Right forelimb (tissue), 1 donor: ENCODE data around the gene ACSL3.

ENCODE experiments used
- DNase-seq: peaks from one replicate; pipeline ENCODE4 v3.0.0-alpha.2; 2018

Gene ACSL3

DNA sequence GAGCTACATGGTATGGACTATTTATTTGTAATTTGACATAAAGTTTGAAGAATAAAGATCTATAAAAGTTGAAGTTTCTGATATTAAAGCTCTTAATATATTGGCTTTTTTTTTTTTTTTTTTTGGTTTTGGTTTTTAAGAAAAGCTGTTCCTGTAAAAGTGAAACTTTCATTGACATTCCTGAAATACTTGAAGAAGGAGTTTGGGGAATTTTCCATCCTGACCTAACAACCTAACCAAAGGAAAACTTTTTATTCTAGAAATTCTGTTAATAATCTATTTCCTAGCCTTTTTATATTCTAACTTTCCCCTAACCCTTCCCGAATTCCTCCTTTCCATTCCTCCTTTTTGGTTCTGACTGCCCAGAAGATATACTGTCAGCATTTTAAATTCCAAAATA, 83.7 kb downstream of the ACSL3 start:
- no peak for DNase-seq

DNA sequence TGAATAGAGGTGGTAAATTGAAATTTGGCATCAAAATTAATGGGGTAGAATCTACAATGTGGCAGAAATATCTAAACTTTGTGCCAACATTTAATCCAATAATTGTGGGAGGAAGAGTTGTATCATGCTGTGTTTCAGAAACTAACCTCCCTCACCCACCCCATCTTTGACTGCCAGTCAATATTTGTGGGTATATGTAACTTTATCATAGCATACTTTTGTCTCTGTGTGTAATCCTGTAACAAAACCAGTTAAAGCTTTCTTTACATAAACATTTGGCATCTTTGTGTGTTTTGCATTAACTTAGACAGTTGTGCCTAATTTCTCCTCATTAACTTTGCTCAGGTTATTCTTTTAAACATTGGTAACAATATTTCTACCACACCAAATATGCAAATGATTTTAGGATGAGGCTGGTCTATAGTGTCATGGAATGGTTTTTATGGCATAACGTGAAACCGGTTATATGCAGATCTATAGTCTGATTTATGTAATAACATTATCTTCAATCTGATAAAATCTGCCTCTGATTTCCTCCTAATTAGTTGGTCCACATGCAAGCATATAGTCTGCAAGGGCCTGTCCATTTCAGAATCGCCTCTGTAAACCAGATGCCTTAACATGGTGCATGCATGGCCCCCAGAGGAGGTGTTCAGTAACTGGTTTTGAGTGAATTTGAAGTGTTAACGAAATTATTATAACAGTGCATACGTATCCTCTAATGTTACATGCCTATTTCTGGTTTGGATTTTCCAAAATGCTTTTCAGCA, 84.3 kb downstream of the ACSL3 start:
- DNase-seq = no peak

DNA sequence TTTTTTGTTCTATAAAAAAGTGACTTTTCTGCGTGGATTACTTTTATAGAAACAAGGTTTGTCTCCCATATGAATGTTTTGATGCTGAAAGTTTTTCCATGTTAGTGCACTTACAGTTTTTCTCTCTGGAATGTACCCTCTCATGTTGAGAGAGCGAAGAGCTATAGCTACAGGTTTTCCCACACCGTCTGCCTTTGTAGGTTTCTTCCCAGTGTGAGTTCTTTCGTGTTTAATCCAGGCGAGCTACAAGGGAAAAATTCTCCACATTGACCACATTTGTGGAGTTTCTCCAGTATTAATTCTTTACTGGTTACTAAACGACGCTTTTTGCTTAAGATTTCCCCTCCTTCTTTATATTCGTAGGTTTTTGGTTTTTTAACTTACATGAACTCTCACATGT, 85.1 kb downstream of the ACSL3 start:
- no peak for DNase-seq

DNA sequence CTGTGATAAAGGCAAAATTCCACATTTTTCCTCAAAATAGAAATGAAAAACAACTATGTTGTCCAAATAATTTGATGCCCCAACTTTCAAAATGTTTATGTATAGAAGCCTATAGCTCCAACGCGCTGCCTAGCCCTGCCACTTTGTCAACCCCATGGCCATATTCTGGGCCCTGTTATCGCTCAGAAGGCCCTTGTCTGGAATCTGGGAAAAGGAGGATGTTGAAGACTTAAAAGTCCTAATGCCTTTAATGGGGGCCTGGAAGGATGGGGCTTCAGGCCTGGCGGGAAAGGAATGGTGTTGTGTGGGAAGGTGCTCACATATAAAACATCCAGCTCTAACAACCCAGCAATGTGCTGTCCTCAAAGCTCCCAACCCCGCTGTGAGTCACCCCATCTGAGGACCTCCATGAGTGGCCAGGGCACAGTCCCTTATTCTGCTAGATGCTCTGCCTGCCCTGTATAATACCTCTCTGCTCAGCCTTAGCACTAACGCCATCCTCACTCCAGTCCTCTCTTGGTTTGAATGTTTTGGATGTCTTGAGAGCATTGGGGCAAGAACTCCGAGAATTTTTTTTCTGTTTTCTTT, 86.0 kb downstream of the ACSL3 start:
- DNase-seq = no peak

DNA sequence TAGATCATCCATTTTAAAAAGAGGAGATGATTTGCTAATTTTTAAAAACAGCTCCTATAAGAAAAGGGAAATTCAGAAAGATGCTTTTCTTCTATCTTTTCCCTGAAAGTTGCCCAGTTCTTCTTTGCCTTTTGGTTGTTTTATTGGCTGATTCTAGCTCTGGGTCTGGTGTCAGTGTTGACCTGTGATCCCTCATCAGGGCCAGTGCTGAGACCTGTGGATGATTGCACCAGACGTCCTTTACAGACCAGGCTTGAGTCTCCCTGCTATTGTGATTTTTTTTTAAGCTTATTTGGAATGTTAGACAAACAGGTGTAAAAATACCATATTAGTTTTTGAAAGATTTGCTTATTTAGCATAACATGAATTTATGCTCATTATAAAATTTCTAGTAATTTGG, 88.2 kb downstream of the ACSL3 start:
- DNase-seq = no peak

DNA sequence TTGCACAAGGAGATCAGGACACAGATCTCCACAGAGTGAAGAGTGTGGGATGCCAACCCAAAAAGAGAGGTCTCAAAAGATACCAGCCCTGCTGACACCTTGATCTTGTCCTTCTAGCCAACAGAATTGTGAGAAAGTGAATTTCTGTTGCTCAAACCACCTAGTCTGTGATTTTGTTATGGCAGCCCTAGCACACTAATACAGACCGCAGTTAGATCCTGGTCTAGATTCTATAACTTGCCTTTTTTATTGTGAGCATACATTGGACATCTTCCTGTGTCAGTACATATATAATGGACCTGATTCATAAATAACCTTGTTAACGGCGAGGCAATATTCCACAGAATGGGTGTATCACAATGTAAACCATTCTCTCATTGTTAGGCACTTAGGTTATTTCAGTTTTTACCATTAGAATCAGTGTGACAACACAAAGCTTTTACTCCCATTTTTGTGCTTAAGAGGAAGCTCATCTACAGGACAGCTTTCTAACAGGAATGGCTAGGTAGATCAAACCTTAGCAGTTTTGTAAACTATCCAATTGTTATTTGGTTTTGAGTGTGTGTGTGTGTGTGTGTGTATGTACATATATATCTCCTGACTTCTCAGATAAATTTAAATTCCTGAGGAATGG, 89.0 kb downstream of the ACSL3 start:
- no peak for DNase-seq

DNA sequence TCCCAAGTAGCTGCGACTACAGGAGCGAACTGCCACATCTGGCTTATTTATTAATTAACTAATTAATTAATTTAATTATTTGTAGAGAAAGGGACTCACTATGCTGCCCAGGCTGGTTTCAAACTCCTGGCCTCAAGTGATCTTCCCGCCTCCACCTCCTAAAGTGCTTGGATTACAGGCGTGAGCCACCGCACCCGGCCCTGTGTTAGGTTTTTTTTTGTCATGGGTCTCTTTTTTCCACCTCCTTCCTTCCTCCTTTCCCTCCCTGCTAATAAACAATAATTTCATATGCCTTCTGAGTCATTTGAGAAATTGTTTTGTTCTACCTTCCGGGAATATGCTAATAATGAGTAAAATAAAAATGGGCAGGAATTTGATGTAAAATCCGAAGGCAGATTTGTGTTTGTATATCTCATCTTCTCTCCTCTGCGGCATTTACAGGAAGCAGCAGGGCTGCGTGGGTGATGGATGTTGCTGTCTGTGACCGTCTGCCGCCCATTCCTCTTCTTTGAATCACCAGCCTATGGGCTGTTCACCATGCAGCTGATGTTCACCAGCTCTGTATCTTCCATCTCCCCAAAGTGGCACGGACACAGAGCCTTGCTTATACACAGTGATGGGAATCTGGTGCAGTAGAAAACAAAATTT, 89.9 kb downstream of the ACSL3 start:
- DNase-seq = no peak

DNA sequence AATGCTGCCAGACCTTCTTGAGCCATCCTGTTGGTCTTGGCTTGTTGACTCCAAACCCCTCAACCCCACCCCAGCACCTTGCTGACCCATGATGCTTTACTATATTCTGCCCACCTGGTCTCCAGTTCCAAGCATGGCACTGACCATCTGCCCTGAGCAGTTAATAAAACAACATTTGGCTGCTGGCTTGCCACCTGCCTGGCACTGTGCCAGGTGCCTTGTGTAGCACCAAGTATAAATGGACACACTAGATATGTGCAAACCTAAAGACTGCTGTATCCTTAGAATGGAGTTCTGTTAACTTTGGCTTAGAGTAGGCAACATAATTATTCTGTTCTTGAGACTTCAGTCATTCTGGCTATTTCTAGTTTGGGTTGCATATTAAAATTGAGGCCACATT, 91.4 kb downstream of the ACSL3 start:
- no peak for DNase-seq

DNA sequence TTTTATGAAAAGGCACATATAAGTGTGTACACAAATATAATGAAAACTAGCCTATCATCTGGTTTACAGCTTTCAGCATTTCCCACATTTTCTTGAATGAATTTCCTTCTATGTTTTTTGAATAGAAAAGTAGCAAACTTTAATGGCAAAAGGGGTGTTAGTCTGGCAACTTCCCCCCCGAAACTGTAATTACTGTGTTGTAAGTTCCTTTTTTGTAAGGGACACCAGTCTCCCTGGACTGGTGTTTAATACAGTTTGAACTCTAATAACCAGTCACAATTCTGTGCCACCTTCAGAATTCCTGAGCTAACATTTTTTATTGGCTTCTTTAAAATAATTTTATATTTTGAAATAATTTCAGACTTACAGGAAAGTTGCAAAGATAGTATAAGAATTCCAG, 94.2 kb downstream of the ACSL3 start:
- no peak for DNase-seq

DNA sequence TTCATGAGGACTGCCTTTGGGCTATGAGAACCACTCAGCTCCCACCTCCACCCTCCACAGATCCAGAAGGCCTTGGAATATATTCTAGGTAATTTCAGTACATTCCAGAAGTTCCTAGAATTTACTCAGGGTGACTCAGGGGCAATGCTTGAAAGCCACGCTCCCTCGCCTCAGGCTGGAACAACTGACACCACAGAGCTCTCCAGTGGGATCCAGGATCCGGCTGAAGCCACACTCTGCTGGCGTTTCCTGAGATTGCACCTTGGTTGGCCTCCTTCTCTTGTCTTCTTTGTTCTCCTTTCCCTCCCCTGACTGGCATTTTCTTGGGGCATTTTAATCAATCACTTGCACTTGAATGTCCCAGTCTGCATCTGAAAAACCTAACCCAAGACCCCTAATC, 98.5 kb downstream of the ACSL3 start:
- DNase-seq = no peak

DNA sequence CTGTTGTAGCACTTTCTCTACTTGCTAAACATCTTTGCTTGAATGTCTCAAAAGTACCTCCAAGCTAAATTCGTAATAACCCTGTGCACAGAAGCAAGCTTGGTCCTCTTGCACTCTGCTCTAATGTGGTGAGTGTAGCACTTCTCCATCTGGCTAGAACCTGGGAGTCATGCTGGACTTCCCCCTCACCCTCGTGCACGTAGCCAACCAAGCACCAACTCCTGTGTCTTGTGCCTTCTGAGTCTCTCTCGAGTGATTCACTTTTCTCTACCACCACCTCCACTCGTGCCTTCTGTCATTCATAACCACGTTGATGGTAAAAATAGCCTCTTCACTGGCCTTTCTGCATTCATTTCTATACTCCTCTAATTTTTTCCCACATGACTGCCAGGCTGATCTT, 99.3 kb downstream of the ACSL3 start:
- DNase-seq = no peak

DNA sequence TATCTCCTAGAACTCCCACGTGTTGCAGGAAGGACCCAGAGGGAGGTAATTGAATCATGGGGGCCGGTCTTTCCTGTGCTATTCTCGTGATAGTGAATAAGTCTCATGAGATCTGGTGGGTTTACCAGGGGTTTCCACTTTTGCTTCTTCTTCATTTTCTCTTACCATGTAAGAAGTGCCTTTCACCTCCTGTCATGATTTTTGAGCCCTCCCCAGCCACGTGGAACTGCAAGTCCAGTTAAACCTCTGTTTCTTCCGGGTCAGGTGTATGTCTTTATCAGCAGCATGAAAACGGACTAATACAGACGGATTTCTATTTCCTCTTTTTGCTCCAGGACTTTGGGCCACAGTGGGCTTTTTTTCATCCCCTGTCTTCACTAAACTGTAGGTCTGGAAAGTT, 102.8 kb downstream of the ACSL3 start:
- DNase-seq = no peak

DNA sequence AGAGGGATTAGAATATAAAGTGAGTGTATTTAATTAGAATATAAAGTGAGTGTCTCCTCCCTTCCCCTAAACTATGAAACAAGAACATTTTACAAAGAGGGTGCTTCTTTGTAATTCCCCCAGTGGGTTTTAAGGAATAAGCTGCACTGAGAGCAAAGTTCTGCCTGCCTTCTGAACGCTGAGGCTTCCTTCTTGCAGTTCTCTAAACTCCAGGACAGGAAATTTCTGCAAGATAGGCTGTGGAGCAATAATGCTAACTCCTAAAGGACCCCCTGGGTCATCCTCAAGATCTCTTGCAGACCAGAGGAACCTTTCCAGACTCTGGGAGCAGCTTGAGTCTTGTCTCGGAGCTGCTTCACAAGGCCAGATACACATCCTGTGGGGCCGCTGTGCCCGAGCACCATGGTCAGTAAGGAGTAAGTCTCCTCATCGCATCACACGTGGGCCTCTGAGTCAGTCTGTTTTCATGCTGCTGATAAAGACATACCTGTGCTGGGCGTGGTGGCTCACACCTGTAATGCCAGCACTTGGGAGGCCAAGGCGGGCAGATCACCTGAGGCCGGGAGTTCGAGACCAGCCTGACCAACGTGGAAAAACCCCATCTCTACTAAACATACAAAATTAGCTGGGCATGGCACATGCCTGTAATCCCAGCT, 103.7 kb downstream of the ACSL3 start:
- DNase-seq = no peak

DNA sequence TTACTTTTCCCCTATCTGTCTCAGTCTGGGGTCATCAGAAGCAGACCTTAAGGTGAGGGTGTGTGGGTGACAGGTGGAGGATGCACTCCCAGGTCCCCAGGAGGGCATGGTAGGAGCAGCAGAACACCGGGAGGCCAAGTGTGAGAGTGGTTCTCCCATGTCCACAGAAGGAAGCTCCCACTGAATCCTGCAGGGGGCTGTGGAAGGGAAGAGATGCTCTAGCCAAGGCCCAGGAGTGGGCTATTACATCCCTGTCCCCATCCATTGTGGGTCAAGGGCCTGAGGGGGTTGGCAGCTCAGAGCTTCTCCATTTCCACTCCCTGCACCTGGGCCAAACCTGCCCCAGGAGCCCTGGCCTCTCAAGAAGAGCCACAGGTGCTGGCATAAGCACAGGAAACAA, 104.7 kb downstream of the ACSL3 start:
- DNase-seq = no peak

DNA sequence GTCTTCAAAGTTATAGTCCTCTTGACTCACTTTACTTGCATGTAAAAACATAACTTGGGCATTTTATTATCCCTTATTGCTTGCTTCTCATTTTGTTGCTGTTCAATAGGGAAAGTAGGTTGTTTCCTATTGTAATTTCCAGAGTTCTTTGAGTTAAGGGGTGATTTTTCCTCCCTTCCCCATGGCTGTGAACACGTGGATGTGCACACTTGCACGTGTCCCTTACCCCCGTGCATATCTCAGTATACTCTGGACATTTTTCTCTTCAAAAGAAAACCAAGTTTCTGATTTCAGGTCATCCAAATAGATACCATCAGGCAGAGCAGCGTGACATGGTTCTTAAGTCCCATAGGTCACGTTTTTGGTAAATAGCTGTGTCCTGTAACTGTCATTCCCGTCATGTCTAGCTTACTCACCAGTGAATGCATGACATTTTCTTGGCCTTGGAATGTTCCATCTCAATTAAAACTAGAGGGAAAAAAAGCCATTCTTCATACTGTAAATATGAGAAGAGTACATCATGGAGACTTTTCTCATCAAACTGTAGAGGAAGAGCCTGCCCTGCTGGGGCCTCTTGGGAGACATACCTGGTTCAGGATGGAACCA, 107.8 kb downstream of the ACSL3 start:
- DNase-seq = no peak

DNA sequence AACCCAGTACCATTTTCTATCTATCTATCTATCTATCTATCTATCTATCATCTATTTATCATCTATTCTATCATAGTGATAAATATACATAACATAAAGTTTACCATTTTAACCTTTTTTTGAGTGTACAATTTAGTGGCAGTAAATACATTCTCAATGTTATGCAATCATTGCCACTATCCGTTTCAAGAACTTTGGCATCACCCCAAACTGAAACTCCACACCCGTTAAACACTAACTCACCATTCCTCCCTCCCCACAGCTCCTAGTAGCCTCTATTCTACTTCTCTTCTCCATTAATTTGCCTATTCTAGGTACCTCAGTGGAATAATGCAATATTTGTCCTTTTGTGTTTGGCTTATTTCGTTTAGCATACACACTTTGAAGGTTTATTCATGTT, 108.7 kb downstream of the ACSL3 start:
- DNase-seq = no peak

DNA sequence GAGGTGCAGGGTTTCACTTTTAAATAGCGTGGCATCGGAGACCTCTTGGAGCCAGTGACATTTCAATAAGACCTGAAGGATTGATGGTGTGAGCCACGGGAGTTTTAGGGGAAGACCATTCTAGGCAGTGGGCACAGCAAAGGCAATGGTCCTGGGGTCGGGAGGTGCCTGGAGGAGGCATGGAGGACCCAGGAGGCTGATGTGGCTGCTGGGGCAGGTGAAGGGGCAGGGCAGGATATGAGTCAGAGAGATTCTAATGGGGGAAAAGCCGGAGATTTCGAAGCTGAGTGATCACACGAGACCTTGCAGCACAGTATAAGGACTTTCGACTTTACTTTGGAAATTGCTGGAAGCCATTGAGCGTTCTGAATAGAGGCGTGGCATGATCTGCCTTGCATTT, 111.6 kb downstream of the ACSL3 start:
- DNase-seq = no peak

DNA sequence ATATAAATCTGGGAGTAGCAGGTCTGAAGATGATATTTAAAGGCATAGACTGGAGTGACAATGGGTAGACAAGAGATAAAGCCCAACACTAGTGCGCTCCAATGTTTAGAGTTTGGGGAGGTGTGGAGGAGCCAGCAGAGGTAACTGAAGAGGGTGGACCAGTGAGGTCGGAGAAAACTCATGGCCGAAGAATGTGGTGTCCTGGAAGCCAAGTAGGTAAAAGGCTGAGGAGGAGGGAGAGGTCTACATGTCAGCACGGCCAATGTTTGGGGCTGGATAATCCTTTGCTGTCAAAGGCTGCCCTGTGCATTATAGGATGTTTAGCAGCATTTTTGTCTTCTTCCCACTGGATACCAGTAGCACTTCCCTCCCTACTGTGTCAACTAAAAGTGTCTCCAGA, 112.4 kb downstream of the ACSL3 start:
- no peak for DNase-seq

DNA sequence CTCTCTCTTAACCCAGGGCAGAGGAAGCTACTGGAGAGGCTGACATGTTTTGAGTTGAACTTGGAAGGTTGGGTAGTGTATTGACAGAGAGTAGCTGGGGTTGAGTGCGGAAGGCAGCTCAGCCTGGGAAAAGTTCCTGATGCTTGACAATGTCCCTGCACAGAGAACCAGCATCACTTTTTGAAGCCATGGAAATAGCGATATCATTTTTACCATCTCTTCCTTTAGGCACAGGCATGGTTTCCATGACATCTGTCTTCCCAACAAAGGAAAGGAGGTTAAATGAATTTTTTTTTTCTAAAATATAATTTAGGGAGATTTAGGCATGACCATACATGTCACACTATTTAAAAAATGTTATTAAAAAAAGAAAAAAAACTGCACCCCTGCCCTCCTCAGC, 112.9 kb downstream of the ACSL3 start:
- DNase-seq = no peak

DNA sequence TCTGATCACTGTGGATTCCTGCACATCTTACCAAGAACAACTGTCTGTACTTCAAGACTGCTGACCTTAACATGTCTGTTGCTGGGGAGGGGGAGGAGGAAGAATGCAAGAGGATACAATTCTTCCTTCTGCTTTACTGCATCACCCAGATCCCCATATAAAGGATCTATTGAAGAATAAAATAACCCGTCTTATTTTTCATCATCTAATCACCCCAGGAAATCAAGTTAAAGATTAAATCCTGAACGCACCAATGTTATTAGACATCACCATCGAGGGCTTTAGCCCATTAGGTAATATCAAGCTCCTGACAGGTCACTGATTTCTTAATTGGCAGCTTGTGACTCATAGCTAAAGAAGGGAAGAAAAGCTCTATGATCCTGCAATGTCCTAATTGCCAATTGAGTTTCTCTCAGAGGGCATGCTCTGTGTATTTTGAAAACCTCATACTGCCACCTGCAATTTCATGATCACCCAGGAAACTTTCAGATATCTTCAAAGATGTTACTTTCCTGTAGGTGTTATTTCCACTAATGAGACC, 115.8 kb downstream of the ACSL3 start:
- DNase-seq = no peak

DNA sequence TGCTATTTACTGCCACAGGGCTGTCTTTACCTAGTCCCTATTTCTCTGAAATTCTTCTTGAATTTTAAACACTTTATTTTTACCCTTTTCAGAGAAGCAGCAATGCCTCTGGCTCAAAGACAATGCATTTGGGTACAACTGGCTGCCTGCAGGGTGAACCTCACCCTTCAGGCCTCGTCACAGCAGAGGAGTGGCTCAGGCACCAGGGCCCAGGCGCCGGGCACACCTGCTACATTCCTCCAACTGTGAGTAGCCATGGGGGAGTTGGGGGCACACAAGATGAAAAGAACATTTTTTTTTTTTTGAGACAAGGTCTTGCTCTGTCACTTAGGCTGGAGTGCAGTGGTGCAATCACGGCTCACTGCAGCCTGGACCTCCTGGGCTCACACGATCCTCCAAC, 116.3 kb downstream of the ACSL3 start:
- no peak for DNase-seq

DNA sequence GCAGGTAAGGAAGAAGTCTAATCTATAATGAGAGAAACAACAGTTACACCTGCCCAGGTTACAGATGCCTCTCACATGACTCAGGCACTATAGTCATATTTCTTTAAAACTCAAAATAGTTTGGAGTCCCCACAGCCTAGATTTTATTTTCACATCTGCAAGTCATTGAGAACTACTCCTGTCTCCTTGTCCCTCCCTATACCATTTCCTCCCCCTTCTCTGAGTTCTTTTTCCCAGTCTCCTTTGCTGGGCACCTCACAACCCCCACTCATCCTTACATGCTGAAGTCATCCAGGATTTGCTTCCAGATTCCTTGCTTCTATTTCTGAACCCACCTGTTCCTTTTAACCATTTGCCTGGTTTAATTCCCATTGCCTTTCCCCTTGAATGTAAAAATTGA, 118.0 kb downstream of the ACSL3 start:
- DNase-seq = no peak

DNA sequence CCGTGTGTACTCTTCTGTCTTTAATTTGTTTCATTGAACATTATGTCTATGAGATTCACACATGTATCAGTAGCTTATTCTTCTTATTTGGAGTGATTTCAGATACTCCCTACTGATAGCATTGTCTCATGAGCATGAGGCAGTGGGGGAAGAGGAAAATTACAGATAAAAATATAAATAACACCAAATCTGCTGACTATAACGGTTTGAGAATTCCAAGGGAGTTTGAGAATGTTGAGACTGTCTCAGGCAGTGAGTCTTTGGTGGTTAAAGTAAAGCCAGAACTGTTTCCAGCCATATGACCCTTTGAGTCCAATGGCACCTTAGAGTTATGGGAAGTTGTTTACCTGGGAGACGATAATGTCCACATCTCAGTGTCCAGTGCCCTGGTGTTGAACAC, 118.6 kb downstream of the ACSL3 start:
- DNase-seq = no peak
